H1 (cell line): Measurements from ENCODE around the gene DCDC1. TPM values are rescaled to one million over a fixed set of nuclear protein-coding genes. Genes with fewer than 3 reads are reported as not detected.

ENCODE experiments used
- EP300 ChIP-seq, 2 experiments: IDR thresholded peaks; 1 replicate in 1 of 2; 2 replicates in 1 of 2; pipeline ENCODE4 v1.6.1; 2011 to 2012; ENCODE audit warnings: low read depth in 2 of 2, low read length in 2 of 2, mild to moderate bottlenecking in 2 of 2, borderline replicate concordance in 1 of 2, inconsistent platforms in 1 of 2, moderate library complexity in 1 of 2
- HDAC6 ChIP-seq: IDR thresholded peaks from one replicate; pipeline ENCODE4 v1.7.1; 2012; ENCODE audit warnings: low read depth, mild to moderate bottlenecking, inconsistent platforms, low read length, moderate library complexity
- SIX5 ChIP-seq: IDR thresholded peaks from 2 replicates; pipeline ENCODE4 v1.6.1; 2011; ENCODE audit warnings: mild to moderate bottlenecking, low read depth, low read length
- TEAD4 ChIP-seq: IDR thresholded peaks from 2 replicates; pipeline ENCODE4 v1.6.1; 2012; ENCODE audit warnings: low read depth, low read length, inconsistent platforms, mixed read lengths
- polyA plus RNA-seq, 7 experiments: library from polyadenylated mRNA; depleted of rRNA in 3 of 7; stranded (reverse) in 5 of 7; unstranded in 2 of 7; fragments of >200 nt in 5 of 7; fragments of 200-250 nt in 2 of 7; gene quantifications; 1 replicate in 5 of 7; 2 replicates in 1 of 7; 4 replicates in 1 of 7; pipeline versions ENCODE4 v1.2.1 to v1.2.3, GENCODE V29; 2011 to 2013; ENCODE audit warnings: missing spikeins in 2 of 7, mixed read lengths in 2 of 7
- total RNA-seq: library from RNA; stranded (reverse); fragmentation: NEBNext Ultra II Directional; extraction: Animal tissue kit (Norgen Biotek cat#: 25700); gene quantifications from 2 replicates; pipeline ENCODE4 v1.2.1, GENCODE V29; 2021
- TF ChIP-seq, protein P1 (sequence below): IDR thresholded peaks from 2 replicates; pipeline ENCODE4 v1.6.1; 2012; ENCODE audit warnings: inconsistent platforms

Gene DCDC1
- total and polyA plus RNA-seq, 2 of the 8 experiments (the other 6 are each of a cell fraction or from before 2014, with no cell fraction given) = 0.15 to 0.56 TPM

- TF ChIP-seq, protein P1, sequence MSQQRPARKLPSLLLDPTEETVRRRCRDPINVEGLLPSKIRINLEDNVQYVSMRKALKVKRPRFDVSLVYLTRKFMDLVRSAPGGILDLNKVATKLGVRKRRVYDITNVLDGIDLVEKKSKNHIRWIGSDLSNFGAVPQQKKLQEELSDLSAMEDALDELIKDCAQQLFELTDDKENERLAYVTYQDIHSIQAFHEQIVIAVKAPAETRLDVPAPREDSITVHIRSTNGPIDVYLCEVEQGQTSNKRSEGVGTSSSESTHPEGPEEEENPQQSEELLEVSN = no peak
- no peak for TF ChIP-seq TEAD4
- no peak for TF ChIP-seq EP300 (IDR thresholded peaks at IDR 0.05; ENCODE audit: borderline replicate concordance in 1 of 2, low read depth in 2 of 2, low read length in 2 of 2)
- TF ChIP-seq HDAC6 = no peak
- TF ChIP-seq SIX5 = no peak
Observed at GRCh38 chr11:30938810-30939209, 430.7 kb downstream of the DCDC1 start (continued).
